HepG2 (cell line): ENCODE measurements around the gene KCNMA1. TPM values are rescaled to one million over a fixed set of nuclear protein-coding genes. Genes with fewer than 3 reads are reported as not detected.

Source experiments
- GMEB1 ChIP-seq: sonication (generic); formaldehyde crosslinking; IDR thresholded peaks from 2 replicates; pipeline ENCODE4 v1.5.1; 2020; ENCODE audit warnings: missing genetic modification reagents, mild to moderate bottlenecking, borderline replicate concordance
- IKZF5 ChIP-seq: IDR thresholded peaks from 2 replicates; pipeline ENCODE4 v1.6.1; 2018; ENCODE audit warnings: missing genetic modification reagents, mild to moderate bottlenecking, missing compliant biosample characterization
- KDM5B ChIP-seq: sonication (generic); formaldehyde crosslinking; IDR thresholded peaks from 2 replicates; pipeline ENCODE4 v1.4.0; 2020; ENCODE audit warnings: missing genetic modification reagents, mild to moderate bottlenecking, borderline replicate concordance
- NCOR1 ChIP-seq: fragments of 200-600 bp; sonication (generic); IDR thresholded peaks from 2 replicates; pipeline ENCODE4 v1.7.0; 2017; ENCODE audit warnings: antibody characterized with exemption, low read length, borderline replicate concordance
- SP4 ChIP-seq: sonication (generic); formaldehyde crosslinking; IDR thresholded peaks from 2 replicates; pipeline ENCODE4 v1.8.1; 2023; ENCODE audit warnings: mild to moderate bottlenecking, missing genetic modification reagents
- TEF ChIP-seq: sonication (generic); formaldehyde crosslinking; IDR thresholded peaks from 2 replicates; pipeline ENCODE4 v1.5.0; 2020; ENCODE audit warnings: missing genetic modification reagents
- ZNF335 ChIP-seq: sonication (generic); formaldehyde crosslinking; IDR thresholded peaks from 2 replicates; pipeline ENCODE4 v1.4.0; 2020; ENCODE audit warnings: missing genetic modification reagents
- polyA plus RNA-seq, 8 experiments: library from polyadenylated mRNA; depleted of rRNA in 3 of 8; stranded (reverse) in 7 of 8; unstranded in 1 of 8; fragments of >200 nt; fragmentation: Illumina TruSeq in 4 of 8; extraction: Trizol in 4 of 8; gene quantifications; 2 replicates each; pipeline versions ENCODE4 v1.2.1 to v1.2.3, GENCODE V29; 2011 to 2016; ENCODE audit warnings: low read depth in 4 of 8, missing spikeins in 1 of 8, mixed read lengths in 1 of 8; ENCODE audit not compliant: insufficient read depth in 1 of 8
- total RNA-seq, 5 experiments: library from RNA; depleted of rRNA; stranded (reverse); fragments of >200 nt; fragmentation: Illumina TruSeq; extraction: Trizol; gene quantifications; 2 replicates each; pipeline ENCODE4 v1.2.3, GENCODE V29; 2016; ENCODE audit warnings: low read depth in 1 of 5
- TF ChIP-seq, protein P1 (sequence below): sonication (generic); formaldehyde crosslinking; IDR thresholded peaks from 2 replicates; pipeline ENCODE4 v1.4.0; 2020; ENCODE audit warnings: missing genetic modification reagents
- TF ChIP-seq, protein P2 (sequence below): sonication (generic); formaldehyde crosslinking; IDR thresholded peaks from 2 replicates; pipeline ENCODE4 v1.5.1; 2020; ENCODE audit warnings: mild to moderate bottlenecking, missing genetic modification reagents, borderline replicate concordance

The KCNMA1 gene
- total and polyA plus RNA-seq, 2 of the 13 experiments (the other 11 are each of a cell fraction or from before 2014, with no cell fraction given): 0.02 TPM; not detected in 1

- TF ChIP-seq GMEB1 (CRISPR knock-in tag) (no peak), IKZF5 (no peak), NCOR1 (no peak), TEF (CRISPR knock-in tag) (no peak), SP4 (CRISPR knock-in tag) (no peak), ZNF335 (no peak), KDM5B (CRISPR knock-in tag) (no peak)
- TF ChIP-seq, protein P1, sequence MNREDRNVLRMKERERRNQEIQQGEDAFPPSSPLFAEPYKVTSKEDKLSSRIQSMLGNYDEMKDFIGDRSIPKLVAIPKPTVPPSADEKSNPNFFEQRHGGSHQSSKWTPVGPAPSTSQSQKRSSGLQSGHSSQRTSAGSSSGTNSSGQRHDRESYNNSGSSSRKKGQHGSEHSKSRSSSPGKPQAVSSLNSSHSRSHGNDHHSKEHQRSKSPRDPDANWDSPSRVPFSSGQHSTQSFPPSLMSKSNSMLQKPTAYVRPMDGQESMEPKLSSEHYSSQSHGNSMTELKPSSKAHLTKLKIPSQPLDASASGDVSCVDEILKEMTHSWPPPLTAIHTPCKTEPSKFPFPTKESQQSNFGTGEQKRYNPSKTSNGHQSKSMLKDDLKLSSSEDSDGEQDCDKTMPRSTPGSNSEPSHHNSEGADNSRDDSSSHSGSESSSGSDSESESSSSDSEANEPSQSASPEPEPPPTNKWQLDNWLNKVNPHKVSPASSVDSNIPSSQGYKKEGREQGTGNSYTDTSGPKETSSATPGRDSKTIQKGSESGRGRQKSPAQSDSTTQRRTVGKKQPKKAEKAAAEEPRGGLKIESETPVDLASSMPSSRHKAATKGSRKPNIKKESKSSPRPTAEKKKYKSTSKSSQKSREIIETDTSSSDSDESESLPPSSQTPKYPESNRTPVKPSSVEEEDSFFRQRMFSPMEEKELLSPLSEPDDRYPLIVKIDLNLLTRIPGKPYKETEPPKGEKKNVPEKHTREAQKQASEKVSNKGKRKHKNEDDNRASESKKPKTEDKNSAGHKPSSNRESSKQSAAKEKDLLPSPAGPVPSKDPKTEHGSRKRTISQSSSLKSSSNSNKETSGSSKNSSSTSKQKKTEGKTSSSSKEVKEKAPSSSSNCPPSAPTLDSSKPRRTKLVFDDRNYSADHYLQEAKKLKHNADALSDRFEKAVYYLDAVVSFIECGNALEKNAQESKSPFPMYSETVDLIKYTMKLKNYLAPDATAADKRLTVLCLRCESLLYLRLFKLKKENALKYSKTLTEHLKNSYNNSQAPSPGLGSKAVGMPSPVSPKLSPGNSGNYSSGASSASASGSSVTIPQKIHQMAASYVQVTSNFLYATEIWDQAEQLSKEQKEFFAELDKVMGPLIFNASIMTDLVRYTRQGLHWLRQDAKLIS (CRISPR knock-in tag): no peak
- TF ChIP-seq, protein P2, sequence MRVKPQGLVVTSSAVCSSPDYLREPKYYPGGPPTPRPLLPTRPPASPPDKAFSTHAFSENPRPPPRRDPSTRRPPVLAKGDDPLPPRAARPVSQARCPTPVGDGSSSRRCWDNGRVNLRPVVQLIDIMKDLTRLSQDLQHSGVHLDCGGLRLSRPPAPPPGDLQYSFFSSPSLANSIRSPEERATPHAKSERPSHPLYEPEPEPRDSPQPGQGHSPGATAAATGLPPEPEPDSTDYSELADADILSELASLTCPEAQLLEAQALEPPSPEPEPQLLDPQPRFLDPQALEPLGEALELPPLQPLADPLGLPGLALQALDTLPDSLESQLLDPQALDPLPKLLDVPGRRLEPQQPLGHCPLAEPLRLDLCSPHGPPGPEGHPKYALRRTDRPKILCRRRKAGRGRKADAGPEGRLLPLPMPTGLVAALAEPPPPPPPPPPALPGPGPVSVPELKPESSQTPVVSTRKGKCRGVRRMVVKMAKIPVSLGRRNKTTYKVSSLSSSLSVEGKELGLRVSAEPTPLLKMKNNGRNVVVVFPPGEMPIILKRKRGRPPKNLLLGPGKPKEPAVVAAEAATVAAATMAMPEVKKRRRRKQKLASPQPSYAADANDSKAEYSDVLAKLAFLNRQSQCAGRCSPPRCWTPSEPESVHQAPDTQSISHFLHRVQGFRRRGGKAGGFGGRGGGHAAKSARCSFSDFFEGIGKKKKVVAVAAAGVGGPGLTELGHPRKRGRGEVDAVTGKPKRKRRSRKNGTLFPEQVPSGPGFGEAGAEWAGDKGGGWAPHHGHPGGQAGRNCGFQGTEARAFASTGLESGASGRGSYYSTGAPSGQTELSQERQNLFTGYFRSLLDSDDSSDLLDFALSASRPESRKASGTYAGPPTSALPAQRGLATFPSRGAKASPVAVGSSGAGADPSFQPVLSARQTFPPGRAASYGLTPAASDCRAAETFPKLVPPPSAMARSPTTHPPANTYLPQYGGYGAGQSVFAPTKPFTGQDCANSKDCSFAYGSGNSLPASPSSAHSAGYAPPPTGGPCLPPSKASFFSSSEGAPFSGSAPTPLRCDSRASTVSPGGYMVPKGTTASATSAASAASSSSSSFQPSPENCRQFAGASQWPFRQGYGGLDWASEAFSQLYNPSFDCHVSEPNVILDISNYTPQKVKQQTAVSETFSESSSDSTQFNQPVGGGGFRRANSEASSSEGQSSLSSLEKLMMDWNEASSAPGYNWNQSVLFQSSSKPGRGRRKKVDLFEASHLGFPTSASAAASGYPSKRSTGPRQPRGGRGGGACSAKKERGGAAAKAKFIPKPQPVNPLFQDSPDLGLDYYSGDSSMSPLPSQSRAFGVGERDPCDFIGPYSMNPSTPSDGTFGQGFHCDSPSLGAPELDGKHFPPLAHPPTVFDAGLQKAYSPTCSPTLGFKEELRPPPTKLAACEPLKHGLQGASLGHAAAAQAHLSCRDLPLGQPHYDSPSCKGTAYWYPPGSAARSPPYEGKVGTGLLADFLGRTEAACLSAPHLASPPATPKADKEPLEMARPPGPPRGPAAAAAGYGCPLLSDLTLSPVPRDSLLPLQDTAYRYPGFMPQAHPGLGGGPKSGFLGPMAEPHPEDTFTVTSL (CRISPR knock-in tag): no peak
Measured at GRCh38 chr10:77562742-77563141, 74.9 kb downstream of the KCNMA1 start (continued).
